Peyer's patch (tissue), 4 donors: ENCODE results near the gene PIGB.

Experiments
- POLR2A ChIP-seq, 2 donors: fragments of 450-650 bp; IDR thresholded peaks; one replicate each; pipeline ENCODE4 v1.5.1; 2017; ENCODE audit warnings: antibody characterized with exemption in 2 of 2, mild to moderate bottlenecking in 2 of 2, moderate library complexity in 2 of 2
- TF ChIP-seq, protein P1 (sequence below), 6 experiments: fragments of 450-650 bp in 4 of 6; fragments of 200-600 bp in 2 of 6; sonication (generic) in 1 of 6; IDR thresholded peaks; one replicate each; pipeline ENCODE4 v1.5.1; 2017 to 2019; ENCODE audit warnings: antibody characterized with exemption in 6 of 6, mild to moderate bottlenecking in 3 of 6, moderate library complexity in 1 of 6

DNA sequence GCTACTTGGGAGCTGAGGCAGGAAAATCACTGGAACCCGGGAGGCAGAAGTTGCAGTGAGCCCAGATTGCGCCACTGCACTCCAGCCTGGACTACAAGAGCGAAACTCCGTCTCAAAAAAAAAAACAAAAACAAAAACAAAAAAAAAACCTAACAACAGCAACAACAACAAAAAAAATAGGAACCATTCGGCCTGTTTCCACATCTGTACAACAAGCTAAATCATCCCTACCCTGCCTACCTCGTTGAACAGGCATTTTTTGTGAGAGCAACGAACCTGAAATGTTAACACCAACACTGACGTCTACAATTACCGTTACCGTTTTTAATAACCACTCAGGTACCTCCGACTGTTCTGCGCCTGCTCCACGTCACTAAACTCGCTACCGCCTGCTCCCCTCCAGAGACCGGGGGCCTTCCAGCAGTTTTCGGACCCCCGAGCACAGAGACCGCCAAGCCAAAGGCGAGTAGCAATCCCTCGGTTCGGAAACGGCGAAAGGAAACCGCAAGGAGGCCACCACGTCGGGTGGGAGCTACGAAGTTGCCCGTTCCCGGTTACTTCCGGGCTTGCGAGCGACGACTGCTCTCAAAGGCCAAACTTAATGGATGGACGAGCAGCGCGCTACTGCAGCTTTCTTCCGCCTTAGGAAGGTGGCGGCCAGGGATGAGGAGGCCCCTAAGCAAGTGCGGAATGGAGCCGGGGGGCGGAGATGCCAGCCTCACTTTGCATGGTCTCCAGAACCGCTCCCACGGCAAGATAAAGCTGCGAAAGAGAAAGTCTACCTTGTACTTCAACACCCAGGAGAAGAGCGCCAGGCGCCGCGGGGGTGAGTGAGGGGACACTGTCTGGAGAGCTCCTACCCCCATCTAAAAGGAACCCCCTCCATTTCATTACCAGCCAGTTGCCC, at the start of gene PIGB, which contains the start of gene PIGBOS1:
- TF ChIP-seq, protein P1, sequence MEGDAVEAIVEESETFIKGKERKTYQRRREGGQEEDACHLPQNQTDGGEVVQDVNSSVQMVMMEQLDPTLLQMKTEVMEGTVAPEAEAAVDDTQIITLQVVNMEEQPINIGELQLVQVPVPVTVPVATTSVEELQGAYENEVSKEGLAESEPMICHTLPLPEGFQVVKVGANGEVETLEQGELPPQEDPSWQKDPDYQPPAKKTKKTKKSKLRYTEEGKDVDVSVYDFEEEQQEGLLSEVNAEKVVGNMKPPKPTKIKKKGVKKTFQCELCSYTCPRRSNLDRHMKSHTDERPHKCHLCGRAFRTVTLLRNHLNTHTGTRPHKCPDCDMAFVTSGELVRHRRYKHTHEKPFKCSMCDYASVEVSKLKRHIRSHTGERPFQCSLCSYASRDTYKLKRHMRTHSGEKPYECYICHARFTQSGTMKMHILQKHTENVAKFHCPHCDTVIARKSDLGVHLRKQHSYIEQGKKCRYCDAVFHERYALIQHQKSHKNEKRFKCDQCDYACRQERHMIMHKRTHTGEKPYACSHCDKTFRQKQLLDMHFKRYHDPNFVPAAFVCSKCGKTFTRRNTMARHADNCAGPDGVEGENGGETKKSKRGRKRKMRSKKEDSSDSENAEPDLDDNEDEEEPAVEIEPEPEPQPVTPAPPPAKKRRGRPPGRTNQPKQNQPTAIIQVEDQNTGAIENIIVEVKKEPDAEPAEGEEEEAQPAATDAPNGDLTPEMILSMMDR (IDR thresholded peaks at IDR 0.05), result peak in 3 of 6 experiments; percentile 17 to 39 (median 31)
- TF ChIP-seq POLR2A (IDR thresholded peaks at IDR 0.05), result peak; percentile 65 to 69
